KMS-11 (cell line): ENCODE measurements around the gene B2M.
A peak's percentile ranks its signal among the peaks of the same experiment; 100 is the strongest.
"Not testable (repeated sequence)": the region's sequence is repeated elsewhere in the genome, so short reads cannot be mapped to it uniquely, and the experiment has no call there.

ENCODE experiments used
- H2AFZ ChIP-seq: fragments of 200-600 bp; sonication (generic); 2 replicates; pipeline ENCODE4 v1.6.1; 2016; ENCODE audit warnings: antibody characterized with exemption, mixed run types, low read depth
- H3K27ac ChIP-seq: fragments of 200-600 bp; sonication (generic); 2 replicates; pipeline ENCODE4 v1.6.1; 2016; ENCODE audit warnings: mild to moderate bottlenecking, mixed run types
- H3K27me3 ChIP-seq: fragments of 200-600 bp; sonication (generic); 2 replicates; pipeline ENCODE4 v1.6.1; 2017; ENCODE audit warnings: mild to moderate bottlenecking, low read depth, mixed run types, moderate library complexity; ENCODE audit not compliant: insufficient read depth
- H3K36me3 ChIP-seq: fragments of 200-600 bp; sonication (generic); 2 replicates; pipeline ENCODE4 v1.6.1; 2017; ENCODE audit warnings: mild to moderate bottlenecking, mixed run types; ENCODE audit not compliant: insufficient read depth
- H3K4me1 ChIP-seq: fragments of 200-600 bp; sonication (generic); 2 replicates; pipeline ENCODE4 v1.6.1; 2016; ENCODE audit warnings: mild to moderate bottlenecking, low read depth, mixed run types; ENCODE audit not compliant: poor library complexity, severe bottlenecking
- H3K4me2 ChIP-seq: fragments of 200-600 bp; sonication (generic); 2 replicates; pipeline ENCODE4 v1.7.0; 2016; ENCODE audit warnings: mild to moderate bottlenecking, mixed run types
- H3K4me3 ChIP-seq: fragments of 200-600 bp; sonication (generic); IDR thresholded peaks from 2 replicates; pipeline ENCODE4 v1.6.1; 2017; ENCODE audit warnings: low read depth, low read length, mixed read lengths; ENCODE audit not compliant: insufficient read depth
- H3K79me2 ChIP-seq: fragments of 200-600 bp; sonication (generic); 2 replicates; pipeline ENCODE4 v1.6.1; 2016; ENCODE audit warnings: low read depth, mixed run types; ENCODE audit not compliant: insufficient read depth
- H3K9ac ChIP-seq: fragments of 200-600 bp; sonication (generic); 2 replicates; pipeline ENCODE4 v1.6.1; 2016; ENCODE audit warnings: mild to moderate bottlenecking, mixed run types
- H4K20me1 ChIP-seq: fragments of 200-600 bp; sonication (generic); 2 replicates; pipeline ENCODE4 v1.6.1; 2016; ENCODE audit warnings: mild to moderate bottlenecking, mixed run types; ENCODE audit not compliant: insufficient read depth
- TF ChIP-seq, protein P1 (sequence below): fragments of 200-600 bp; sonication (generic); conservative IDR thresholded peaks from 2 replicates; pipeline ENCODE4 v1.6.1; 2017; ENCODE audit warnings: low read depth, mild to moderate bottlenecking, antibody characterized with exemption, low read length, moderate library complexity, mixed read lengths

The B2M gene

DNA sequence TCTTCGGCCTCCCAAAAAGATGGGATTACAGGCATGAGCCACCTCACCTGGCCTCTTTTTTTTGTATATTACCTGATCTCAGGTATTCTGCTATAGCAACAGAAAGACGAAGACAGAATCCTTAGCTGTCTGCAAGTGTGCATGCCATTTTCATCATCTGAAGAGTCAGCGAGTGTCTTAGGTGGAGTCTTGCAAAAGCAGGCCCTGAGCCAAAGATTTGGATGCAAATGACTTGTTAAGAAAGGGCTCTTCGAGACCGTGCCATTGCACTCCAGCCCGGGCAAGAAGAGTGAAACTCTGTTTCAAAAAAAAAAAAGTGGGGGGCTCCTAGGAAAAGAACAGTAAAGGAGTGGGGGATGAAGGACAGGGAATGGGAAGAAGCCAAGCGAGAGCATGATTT, 14.8 kb downstream of the B2M start:
- no peak overlapping the region for H3K4me3 ChIP-seq
- H3K79me2 ChIP-seq, result peaks cover 10% of the 10 kb centered on the region; the same call in 1 of the 2 replicates
- TF ChIP-seq, protein P1, sequence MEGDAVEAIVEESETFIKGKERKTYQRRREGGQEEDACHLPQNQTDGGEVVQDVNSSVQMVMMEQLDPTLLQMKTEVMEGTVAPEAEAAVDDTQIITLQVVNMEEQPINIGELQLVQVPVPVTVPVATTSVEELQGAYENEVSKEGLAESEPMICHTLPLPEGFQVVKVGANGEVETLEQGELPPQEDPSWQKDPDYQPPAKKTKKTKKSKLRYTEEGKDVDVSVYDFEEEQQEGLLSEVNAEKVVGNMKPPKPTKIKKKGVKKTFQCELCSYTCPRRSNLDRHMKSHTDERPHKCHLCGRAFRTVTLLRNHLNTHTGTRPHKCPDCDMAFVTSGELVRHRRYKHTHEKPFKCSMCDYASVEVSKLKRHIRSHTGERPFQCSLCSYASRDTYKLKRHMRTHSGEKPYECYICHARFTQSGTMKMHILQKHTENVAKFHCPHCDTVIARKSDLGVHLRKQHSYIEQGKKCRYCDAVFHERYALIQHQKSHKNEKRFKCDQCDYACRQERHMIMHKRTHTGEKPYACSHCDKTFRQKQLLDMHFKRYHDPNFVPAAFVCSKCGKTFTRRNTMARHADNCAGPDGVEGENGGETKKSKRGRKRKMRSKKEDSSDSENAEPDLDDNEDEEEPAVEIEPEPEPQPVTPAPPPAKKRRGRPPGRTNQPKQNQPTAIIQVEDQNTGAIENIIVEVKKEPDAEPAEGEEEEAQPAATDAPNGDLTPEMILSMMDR, result no peak
- H3K9ac ChIP-seq, result peak overlapping the region; percentile 62
- H4K20me1 ChIP-seq, result no peaks in the 10 kb centered on the region
- H3K4me1 ChIP-seq, result peaks cover 78% of the 10 kb centered on the region
- no peaks in the 10 kb centered on the region for H3K36me3 ChIP-seq
- peak overlapping the region; percentile 64 for H2AFZ ChIP-seq
- peak overlapping the region; percentile 88 for H3K4me2 ChIP-seq
- no peaks in the 10 kb centered on the region for H3K27me3 ChIP-seq
- peak overlapping the region; percentile 87 for H3K27ac ChIP-seq

DNA sequence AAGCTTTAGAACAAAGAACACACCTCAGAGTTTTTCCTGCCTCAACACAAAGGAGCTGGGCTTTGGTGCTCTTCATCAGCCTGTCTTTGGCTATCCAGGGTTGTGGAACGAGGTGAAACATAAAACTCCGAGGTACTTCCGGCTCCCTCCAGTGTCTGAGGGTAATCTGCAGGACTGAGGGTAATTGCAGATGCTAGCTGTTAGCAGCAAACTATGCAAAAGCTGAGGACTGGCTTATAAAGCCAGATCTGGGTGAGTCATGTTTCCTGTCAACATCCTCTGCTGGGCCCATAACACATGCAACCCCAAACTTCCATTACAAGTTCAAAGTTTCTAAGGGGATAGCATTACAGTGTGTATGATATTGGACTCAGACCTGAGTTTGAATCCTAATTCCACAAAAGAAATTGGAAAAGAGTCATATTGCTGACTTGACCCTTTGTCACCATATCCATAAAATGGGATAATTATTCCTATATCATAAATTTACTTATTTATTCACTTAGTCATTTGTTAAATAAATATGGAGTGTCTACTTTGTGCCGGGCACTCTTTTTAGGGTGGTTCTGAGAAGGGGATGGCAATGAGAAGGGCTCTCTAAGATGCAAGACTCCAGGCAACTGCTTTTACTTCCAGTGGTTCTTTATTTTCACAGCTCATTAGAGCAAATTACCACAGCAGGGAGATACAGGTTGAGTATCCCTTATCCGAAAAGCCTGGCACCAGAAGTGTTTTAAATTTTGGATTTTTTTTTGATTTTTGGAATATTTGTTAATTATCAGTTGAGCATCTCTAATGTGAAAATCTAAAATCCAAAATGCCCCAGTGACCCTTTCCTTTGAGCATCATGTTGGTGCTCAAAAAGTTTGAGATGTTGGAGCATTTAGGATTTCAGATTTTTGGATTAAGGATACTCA, 15.5 kb downstream of the B2M start:
- Histone ChIP-seq H3K36me3 (no peaks in the 10 kb centered on the region), H3K4me3 (no peak overlapping the region), H4K20me1 (no peaks in the 10 kb centered on the region), H3K27me3 (no peaks in the 10 kb centered on the region), H3K79me2 (peaks cover 10% of the 10 kb centered on the region; the same call in 1 of the 2 replicates), H3K4me2 (peak overlapping the region; percentile 88), H3K4me1 (peaks cover 74% of the 10 kb centered on the region), H2AFZ (peak overlapping the region; percentile 64), H3K9ac (peak overlapping the region; percentile 62), H3K27ac (peak overlapping the region; percentile 87)
- TF ChIP-seq, protein P1, result no peak

DNA sequence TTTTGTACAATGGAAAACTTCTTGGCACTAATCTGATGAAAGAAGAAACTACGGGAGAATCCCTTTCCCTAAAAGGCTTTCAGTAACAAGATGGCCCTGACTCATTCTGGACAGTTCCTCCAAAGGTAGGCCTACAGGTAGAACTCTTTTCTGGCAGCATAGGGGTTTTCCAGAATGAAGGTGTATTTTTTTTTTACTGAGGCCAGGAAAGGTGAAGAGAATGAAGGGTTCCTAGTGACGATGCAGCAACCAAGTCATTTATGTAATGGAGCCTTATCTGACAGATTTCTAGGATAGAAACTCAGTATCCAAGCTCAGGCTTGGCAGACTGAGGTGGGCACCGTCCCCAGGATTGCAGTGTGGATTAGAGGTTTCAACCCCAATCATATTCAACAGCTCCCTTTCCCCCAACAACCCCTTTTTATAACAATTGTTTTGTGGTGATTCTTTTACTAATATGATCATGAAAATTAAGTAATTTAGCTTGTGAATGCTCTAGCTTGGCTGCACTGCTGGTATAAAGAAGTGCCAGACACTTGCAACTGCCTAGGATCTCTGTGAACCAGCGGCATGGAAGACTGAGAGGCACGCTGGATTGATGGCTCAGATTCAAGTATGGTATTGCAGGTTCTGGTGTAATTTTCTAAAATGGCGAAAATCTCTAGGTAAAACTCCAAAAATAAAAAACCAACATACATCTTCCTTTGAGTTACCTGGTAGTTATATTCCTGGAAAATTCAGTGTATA, 16.3 kb downstream of the B2M start:
- no peak overlapping the region for H3K9ac ChIP-seq
- no peak overlapping the region for H3K4me3 ChIP-seq
- TF ChIP-seq, protein P1, result no peak
- H2AFZ ChIP-seq, result no peak overlapping the region
- peaks cover 66% of the 10 kb centered on the region for H3K4me1 ChIP-seq
- H3K27ac ChIP-seq, result peak overlapping the region; percentile 87
- H4K20me1 ChIP-seq, result no peaks in the 10 kb centered on the region
- no peaks in the 10 kb centered on the region for H3K27me3 ChIP-seq
- peaks cover 10% of the 10 kb centered on the region; the same call in 1 of the 2 replicates for H3K79me2 ChIP-seq
- peak overlapping the region; percentile 88 for H3K4me2 ChIP-seq
- no peaks in the 10 kb centered on the region for H3K36me3 ChIP-seq

DNA sequence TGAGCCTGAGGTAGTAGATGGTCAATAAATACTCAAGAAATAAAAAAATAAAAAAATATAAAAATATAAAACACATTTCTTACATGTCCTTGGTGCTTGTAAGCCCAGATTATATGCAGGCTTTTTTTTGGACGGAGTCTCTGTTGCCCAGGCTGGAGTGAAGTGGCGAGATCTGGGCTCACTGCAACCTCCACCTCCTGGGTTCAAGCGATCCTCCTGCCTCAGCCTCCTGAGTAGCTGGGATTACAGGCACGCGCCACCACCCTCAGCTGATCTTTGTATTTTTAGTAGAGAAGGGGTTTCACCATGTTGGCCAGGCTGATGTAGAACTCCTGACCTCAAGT, 16.9 kb downstream of the B2M start:
- not testable (repeated sequence) for H3K79me2 ChIP-seq, H3K27me3 ChIP-seq, H3K4me3 ChIP-seq, H4K20me1 ChIP-seq, H3K36me3 ChIP-seq
- peak overlapping the region; percentile 87 for H3K27ac ChIP-seq
- H2AFZ ChIP-seq, result peak overlapping the region; percentile 44
- peaks cover 66% of the 10 kb centered on the region for H3K4me1 ChIP-seq
- H3K9ac ChIP-seq, result peak overlapping the region; percentile 41
- peak overlapping the region; percentile 88 for H3K4me2 ChIP-seq
